ENCODE data around the gene CKS1B. TPM values are rescaled to one million over a fixed set of nuclear protein-coding genes. Genes with fewer than 3 reads are reported as not detected.

CKS1B gene
- total RNA-seq, 3 donors from 2014 or later = 26.8 to 52.4 (median 29.3) TPM

- no peaks in the 10 kb centered on the region for H3K36me3 ChIP-seq (ENCODE audit: low read depth)
- intact Hi-C loops (cut with DNase I, micrococcal nuclease) = loop anchor here in 1 of 2 donors (10.0 kb wide), 1 partner anchor 47 kb away; the partner anchor contains the start of gene PYGO2
- DNase-seq (peak in 1 of 3 donors; percentile 66), ATAC-seq (no peak)
- peaks cover 68% of the 10 kb centered on the region for H3K4me1 ChIP-seq (ENCODE audit: low read depth)
- no peaks in the 10 kb centered on the region for H3K9me3 ChIP-seq
- TF ChIP-seq, protein P1, sequence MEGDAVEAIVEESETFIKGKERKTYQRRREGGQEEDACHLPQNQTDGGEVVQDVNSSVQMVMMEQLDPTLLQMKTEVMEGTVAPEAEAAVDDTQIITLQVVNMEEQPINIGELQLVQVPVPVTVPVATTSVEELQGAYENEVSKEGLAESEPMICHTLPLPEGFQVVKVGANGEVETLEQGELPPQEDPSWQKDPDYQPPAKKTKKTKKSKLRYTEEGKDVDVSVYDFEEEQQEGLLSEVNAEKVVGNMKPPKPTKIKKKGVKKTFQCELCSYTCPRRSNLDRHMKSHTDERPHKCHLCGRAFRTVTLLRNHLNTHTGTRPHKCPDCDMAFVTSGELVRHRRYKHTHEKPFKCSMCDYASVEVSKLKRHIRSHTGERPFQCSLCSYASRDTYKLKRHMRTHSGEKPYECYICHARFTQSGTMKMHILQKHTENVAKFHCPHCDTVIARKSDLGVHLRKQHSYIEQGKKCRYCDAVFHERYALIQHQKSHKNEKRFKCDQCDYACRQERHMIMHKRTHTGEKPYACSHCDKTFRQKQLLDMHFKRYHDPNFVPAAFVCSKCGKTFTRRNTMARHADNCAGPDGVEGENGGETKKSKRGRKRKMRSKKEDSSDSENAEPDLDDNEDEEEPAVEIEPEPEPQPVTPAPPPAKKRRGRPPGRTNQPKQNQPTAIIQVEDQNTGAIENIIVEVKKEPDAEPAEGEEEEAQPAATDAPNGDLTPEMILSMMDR (IDR thresholded peaks at IDR 0.05) = no peak
- no peak overlapping the region for H3K4me3 ChIP-seq
Observed at GRCh38 chr1:155011437-155012025, 37.0 kb downstream of the CKS1B start.

DNA sequence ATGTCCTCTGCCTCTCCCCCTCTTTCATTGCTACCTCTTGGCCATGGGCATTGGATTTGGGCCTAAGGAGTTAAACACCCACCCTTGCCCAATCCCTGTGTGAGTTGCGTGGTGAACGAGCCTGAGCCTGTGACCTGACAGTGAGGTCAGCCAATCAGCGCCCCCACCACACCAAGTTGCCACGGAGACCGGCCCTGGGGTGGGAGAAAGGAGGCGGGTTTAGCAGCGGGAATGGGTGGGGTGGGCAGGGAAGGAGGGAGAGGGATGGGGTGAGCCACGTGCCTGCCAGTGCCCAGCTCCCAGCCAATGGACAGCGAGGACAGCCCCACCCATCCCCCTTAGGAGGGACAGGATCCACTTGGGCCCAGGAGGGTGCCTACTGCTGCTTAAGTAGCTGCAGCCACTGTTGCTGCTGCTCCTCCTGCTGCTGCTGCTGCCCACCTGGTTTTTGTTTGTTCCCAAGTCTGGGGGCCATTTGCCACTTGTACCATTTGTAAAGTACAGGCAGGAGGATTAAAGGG lies 37.6 kb downstream of the CKS1B start:
- peak; percentile 44 for ATAC-seq
- TF ChIP-seq, protein P1 (IDR thresholded peaks at IDR 0.05) = no peak
- H3K4me1 ChIP-seq (ENCODE audit: low read depth) = peaks cover 68% of the 10 kb centered on the region
- DNase-seq = peak; percentile 84 to 89 (median 86)
- no peaks in the 10 kb centered on the region for H3K36me3 ChIP-seq (ENCODE audit: low read depth)
- no peaks in the 10 kb centered on the region for H3K9me3 ChIP-seq
- intact Hi-C loops (cut with DNase I, micrococcal nuclease) = loop anchor here in 1 of 2 donors (10.0 kb wide), 1 partner anchor 47 kb away; the partner anchor contains the start of gene PYGO2
- H3K4me3 ChIP-seq = no peak overlapping the region

DNA sequence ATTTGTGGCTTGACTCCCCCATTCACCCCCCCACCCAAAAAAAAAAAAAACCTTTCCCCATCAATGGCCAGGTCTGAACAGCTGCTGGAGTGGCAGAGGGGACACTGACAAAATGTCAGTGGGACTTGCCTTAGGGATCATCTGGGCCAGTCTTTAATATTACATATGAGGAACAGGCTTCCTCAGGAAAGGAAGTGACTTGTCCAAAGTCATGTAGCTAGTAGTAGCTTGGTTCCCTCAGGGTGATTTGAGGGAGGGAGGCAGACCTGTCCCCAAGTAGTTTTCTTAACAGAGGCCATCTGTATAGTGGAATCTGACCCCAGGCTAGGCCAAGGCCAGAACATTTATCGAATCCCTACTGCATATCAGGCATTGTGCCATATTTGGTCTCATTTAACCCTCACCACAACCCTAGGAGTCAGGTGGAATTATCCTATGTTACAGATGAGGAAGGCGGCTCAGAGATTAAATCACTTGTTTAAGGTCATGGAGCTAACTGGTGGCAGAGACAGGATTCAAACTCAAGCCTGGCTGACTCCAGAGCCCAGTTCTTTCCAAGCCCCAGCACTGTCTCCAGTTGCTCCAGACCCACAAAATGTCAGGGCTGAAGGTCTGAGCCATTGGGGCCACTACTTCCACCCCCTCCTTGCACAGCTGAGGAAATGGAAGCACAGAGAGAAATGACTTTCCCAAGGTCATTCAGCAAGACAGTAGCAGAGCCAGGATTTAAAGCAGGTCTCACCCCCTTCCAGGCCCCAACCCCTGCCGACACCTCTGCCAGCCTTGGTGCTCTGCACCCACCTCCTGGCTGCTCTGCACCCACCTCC lies 38.5 kb downstream of the CKS1B start:
- no peak for ATAC-seq
- Histone ChIP-seq H3K36me3 (ENCODE audit: low read depth) (no peaks in the 10 kb centered on the region), H3K9me3 (no peaks in the 10 kb centered on the region), H3K4me1 (ENCODE audit: low read depth) (peaks cover 68% of the 10 kb centered on the region), H3K4me3 (no peak overlapping the region)
- intact Hi-C loops (cut with DNase I, micrococcal nuclease) = loop anchor here in 1 of 2 donors (10.0 kb wide), 1 partner anchor 48 kb away; the partner anchor contains the start of gene PYGO2
- no peak for DNase-seq
- TF ChIP-seq, protein P1 (IDR thresholded peaks at IDR 0.05) = no peak

GRCh38 chr1:155013632-155014031 lies 39.2 kb downstream of the CKS1B start:
- H3K4me3 ChIP-seq = no peak overlapping the region
- peaks cover 64% of the 10 kb centered on the region for H3K4me1 ChIP-seq (ENCODE audit: low read depth)
- TF ChIP-seq, protein P1 (IDR thresholded peaks at IDR 0.05) = no peak
- no peaks in the 10 kb centered on the region for H3K9me3 ChIP-seq
- H3K36me3 ChIP-seq (ENCODE audit: low read depth) = no peaks in the 10 kb centered on the region
- intact Hi-C loops (cut with DNase I, micrococcal nuclease) = loop anchor here in 1 of 2 donors (10.0 kb wide), 1 partner anchor 49 kb away; the partner anchor contains the start of gene PYGO2
- DNase-seq (peak in 2 of 3 donors; percentile 63 to 69), ATAC-seq (no peak)

DNA sequence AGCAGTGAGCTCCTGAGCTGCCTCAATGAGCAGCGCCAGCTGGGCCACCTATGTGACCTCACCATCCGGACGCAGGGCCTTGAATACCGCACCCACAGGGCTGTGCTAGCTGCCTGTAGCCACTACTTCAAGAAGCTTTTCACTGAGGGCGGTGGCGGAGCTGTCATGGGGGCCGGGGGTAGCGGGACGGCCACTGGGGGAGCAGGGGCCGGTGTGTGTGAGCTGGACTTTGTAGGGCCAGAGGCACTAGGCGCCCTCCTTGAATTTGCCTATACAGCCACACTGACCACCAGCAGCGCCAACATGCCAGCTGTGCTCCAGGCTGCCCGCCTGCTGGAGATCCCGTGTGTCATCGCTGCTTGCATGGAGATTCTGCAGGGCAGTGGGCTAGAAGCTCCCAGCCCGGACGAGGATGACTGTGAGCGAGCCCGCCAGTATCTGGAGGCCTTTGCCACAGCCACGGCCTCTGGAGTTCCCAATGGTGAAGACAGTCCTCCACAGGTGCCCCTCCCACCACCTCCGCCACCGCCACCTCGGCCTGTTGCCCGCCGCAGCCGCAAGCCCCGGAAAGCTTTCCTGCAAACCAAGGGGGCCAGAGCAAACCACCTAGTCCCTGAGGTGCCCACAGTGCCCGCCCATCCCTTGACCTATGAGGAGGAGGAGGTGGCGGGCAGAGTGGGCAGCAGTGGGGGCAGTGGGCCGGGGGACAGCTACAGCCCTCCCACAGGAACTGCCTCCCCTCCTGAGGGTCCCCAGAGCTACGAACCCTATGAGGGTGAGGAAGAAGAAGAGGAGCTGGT lies 40.4 kb downstream of the CKS1B start:
- intact Hi-C loops (cut with DNase I, micrococcal nuclease) = loop anchor here in 1 of 2 donors (10.0 kb wide), 1 partner anchor 50 kb away; the partner anchor contains the start of gene PYGO2
- peaks cover 57% of the 10 kb centered on the region for H3K4me1 ChIP-seq (ENCODE audit: low read depth)
- ATAC-seq (no peak), DNase-seq (peak in 2 of 3 donors; percentile 43 to 53)
- no peak overlapping the region for H3K4me3 ChIP-seq
- TF ChIP-seq, protein P1 (IDR thresholded peaks at IDR 0.05) = no peak
- no peaks in the 10 kb centered on the region for H3K36me3 ChIP-seq (ENCODE audit: low read depth)
- no peaks in the 10 kb centered on the region for H3K9me3 ChIP-seq
